NCI-H1417 (cell line): ENCODE measurements around the gene SEMA4F.
A peak's percentile ranks its signal among the peaks of the same experiment; 100 is the strongest.

Experiments
- DNase-seq, 3 experiments: peaks; one replicate each; lab custom pipeline; 2025; lab: John Stamatoyannopoulos, UW

Gene SEMA4F

DNA sequence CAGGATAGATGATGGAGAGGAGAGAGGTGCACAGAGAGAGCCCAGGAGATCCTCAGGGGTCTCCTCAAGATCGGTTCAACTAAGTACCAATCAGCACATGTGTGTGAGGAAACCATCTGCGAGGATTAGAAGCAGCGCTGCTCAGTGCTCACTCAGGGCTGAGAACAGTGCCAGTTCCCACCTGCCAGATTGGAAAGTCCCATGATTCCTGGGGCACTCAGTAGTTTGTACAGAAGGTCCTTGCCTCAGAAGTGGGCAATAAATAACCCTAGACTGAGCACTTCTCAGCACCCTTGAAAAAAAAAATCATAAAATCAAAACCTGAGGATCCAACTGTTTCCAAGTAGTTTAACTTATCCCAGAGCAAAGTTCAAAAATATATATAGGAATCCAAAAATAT lies 53.8 kb downstream of the SEMA4F start:
- DNase-seq: peak in 1 of 3 experiments; percentile 43

DNA sequence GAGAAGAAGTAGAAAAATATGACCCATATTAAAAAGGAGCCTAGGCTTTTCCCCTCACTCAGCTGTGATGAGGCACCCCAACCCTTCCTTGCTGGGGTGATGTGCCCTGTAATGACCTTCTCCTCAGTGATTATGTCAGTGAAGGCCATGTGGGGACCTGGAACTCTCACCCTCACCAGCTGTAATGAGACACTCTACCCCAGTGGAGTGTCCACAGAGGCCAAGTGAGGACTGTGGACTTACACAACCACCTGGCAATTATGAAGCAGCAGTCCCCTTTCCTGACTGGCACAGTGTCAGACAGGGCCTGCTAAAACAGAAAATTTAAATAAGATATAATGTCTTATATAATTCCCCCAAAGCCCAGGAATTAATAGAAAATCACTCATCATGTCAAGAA lies 54.2 kb downstream of the SEMA4F start:
- DNase-seq: no peak

DNA sequence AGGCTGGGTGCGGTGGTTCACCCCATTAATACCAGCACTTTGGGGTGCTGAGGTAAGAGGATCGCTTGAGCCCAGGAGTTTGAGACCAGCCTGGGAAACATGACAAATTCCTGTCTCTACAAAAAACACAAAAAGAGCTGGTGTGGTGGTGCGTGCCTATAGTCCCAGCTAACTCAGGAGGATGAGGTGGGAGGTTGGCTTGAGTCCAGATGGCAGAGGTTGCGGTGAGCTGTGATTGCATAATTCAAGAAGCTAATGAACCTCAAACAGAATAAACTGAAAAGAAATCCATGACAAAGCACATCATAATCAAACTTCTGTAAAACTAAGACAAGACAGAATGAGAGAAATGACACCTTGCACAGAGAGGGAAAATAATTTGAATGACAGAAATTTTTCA lies 54.8 kb downstream of the SEMA4F start:
- DNase-seq: no peak

DNA sequence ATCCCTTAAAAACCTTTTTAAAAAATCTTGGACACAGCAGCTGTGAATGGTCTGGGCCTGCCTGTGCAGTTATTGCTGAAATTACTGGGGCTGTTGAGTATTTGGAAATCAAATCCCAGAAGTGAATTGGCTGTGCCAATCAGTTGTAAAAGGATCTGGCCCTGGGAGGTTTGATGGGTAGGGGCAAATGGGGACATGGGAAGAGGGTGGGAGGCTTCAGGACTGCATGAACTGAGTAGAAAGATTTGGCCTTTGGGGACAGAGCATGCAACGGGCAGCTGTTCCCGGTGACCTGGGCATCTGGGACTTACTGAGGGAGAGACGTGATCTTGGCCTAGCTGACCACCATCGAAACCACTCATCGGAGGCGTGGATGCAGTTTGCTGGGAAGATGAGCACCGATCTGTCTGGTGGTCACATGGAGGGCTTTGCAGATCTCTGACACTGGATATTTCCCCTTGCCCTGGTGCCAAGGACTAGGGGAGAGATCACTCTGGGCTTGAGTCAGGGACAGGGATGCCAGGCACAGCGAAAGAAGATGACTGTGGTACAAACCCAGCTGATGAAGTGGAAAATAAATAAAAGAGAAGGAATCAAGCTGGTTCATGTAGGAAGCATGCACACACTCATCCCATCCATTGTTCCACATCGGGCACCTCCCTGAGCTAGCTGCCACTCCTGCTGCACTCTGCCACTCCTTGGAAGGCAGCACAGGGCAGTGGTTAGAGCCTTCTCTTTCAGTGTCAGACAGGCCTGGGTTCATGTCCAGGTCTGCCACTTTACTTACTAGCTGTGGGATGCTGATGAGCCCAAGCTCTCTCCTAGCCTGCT lies 58.4 kb downstream of the SEMA4F start:
- DNase-seq: no peak

DNA sequence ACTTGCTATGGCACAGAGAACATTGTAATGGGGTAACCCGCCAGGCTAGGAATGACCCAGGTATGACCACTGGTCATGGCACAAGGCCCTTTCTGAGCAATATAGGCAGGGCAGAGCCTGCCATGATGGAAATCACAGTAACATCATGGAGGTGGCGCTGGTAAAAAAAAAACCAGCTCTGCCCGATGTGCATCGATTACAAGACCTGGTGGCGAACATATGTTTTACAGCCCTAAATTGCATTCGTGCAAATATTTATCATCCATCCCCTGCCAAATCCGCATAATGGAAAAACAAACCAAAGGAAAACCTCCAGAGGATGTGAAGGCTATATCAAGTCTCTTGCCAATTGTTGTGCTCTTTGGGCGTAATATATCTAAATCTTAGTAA lies 60.6 kb downstream of the SEMA4F start:
- no peak for DNase-seq

DNA sequence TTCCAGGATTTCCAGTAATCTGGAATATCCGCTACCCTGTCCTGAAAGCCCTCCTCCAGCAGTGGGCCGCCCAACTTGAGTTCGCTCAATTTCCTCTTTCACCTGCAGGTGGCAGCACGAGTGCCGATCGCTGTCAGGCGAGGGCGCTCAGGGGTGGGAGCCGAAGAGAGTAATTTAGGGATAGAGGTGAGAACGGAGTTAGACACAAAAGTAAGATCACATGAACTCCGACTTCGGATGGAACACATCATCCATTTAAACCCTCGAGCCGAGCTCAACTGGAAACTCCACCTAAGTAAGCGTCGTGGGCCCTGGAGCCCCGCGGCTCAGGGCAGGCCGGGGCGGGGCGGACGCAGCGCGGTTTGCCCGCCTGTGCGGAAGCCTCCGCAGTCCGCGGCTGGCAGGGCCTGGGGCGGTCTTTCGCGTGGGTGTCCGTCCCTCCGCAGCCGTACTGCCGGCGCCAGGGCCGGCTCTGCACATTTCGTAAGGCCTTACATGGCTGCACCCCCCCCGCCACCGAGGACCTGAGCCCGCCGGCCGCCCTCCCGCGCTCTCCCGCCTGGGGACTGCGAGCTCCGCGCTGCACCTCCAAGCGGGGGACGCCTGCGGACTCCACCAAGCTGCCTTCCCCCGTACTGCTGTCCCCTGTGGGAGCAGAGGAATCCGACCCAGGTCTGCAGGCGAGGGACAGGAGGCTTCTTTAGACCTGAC lies 61.2 kb downstream of the SEMA4F start:
- peak; percentile 53 to 93 (median 89) for DNase-seq

DNA sequence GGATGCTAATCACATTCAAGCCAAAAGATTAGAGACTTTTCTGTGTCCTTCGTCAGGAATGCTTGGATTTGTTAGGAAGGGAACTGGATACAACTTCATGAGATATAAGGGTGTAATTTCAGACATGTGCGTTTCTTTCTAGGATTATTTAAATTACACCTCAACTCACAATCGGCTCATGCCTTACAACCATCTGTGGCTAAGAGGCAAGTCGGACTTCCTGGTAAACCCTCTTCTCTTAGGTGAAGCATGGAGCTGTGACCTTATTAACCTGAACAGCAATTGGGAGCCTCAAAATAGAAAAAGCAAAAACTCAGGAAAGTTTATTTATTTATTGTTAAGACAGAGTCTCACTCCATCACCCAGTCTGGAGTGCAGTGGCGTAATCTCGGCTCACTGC lies 61.8 kb downstream of the SEMA4F start:
- no peak for DNase-seq

DNA sequence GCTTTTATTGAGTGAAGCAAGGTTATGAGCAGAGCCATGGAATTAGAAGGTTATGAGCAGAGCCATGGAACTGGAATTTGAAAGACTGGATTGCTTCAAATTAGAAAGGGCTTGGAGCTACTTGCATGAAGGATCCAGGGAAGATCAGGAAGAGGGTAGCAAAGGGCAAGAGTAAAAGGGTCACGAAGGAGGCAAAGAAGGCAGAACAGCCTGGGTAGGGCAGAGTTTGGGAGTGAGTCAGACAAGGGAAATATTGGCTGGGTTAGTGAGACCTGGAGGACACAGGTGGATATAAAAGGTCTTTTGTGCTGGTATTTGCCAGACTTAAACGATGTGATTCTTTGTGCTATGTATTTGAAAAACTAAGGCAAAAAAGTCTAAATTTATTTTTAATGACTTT lies 65.0 kb downstream of the SEMA4F start:
- DNase-seq: no peak

DNA sequence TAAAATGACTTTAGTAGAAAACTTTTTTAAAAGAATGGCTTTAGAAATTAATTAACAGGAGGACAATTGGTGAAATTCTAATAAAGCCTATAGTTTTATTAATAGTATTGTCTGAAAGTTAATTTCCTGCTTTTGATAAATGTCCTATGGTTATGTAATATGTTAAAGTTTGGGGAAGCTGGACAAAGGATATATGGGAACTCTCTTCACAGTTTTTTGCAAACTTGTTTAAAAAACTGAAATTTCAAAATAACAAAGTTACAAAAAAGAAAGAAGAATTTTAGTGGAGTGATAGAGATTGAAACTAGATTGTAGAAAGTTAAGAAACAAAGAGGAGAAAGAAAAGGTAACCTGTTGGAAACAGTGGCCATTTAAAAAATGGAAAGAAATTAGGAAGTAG lies 67.3 kb downstream of the SEMA4F start:
- no peak for DNase-seq

DNA sequence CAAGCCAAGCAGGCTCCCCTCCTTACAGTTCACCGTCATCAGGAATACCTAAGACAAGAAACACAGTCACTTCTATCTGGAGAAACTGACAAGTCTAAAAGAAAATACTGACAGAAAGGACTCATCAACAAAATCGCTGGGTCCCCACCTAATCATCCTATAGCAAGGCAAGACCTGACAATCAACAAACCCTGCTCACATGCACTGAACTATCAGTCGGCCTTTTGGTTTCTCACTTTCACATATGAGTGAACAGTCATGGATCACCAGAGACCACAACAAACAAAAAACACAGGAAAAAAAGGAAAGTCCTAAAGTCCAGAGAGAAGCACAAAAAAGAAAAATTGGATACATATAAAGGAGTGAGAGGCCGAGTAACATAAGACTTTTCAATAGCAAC lies 70.4 kb downstream of the SEMA4F start:
- DNase-seq: no peak

DNA sequence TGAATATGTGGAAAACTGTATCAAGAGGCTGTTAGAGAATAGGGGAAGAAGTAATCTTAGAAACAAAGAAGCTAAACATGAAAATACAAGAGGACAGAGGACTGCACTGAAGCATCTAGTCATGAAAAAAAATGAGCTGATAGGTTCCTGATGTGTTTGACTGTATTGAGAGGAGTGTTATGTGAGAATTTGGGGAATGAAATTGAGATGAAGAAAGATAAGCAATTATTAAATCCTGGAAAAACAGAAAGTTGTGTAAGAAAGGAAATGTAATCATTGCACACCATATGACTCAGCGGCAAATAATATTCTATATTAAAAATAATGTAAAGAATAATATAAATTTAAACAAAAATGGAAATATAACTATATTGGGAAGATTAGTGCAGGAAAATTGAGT lies 71.2 kb downstream of the SEMA4F start:
- DNase-seq: no peak

DNA sequence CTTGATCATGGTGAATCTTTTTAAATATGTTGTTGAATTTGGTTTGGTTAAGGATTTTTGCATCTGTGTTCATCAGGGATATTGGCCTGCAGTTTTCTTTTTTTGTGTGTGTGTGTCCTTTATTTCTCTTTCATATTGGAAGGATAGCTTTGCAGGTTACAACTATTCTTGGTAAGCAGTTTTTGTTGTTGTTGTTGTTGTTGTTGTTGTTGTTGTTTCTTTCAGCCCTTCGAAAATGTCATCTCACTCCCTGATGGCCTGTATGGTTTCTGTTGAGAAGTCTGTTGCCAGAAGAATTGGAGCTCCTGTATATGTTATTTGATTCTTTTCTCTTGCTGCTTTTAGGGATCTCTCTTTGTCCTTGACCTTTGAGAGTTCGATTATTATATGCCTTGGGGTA lies 74.8 kb downstream of the SEMA4F start:
- no peak for DNase-seq

DNA sequence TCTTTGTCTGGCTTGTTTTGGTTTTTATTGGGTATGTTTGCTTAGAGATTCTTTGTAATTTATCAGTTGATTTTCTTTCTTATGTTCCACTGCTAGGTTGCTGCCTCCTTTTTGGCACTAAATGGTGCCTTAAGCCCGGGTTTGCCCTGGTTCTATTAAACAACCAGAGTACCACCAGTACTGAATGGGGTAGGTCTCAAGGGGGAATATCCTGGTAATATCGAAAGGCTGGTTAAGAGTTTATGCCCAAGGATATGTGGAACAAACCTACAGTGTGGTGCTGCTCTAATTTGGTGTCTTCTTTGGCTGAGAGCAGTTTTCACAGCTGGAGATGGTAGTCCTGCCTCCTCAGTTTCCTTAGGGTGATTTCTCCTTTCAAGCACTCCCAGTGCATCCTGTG lies 76.5 kb downstream of the SEMA4F start:
- no peak for DNase-seq
